AG10803 (cell line): ENCODE data around the gene TRA2B.

Experiments used
- DNase-seq: peaks from one replicate; pipeline ENCODE4 v3.0.0; 2010; ENCODE audit warnings: low read depth
- H3K4me3 ChIP-seq: 2 replicates; pipeline ENCODE4 v1.5.1; 2011; ENCODE audit warnings: mild to moderate bottlenecking, low read length, control low read depth
- TF ChIP-seq, protein P1 (sequence below): conservative IDR thresholded peaks from 2 replicates; pipeline ENCODE4 v1.5.1; 2011; ENCODE audit warnings: mild to moderate bottlenecking, low read length, control low read depth, inconsistent platforms

TRA2B gene

GRCh38 chr3:185896636-185897035 lies 41.2 kb downstream of the TRA2B start:
- TF ChIP-seq, protein P1, sequence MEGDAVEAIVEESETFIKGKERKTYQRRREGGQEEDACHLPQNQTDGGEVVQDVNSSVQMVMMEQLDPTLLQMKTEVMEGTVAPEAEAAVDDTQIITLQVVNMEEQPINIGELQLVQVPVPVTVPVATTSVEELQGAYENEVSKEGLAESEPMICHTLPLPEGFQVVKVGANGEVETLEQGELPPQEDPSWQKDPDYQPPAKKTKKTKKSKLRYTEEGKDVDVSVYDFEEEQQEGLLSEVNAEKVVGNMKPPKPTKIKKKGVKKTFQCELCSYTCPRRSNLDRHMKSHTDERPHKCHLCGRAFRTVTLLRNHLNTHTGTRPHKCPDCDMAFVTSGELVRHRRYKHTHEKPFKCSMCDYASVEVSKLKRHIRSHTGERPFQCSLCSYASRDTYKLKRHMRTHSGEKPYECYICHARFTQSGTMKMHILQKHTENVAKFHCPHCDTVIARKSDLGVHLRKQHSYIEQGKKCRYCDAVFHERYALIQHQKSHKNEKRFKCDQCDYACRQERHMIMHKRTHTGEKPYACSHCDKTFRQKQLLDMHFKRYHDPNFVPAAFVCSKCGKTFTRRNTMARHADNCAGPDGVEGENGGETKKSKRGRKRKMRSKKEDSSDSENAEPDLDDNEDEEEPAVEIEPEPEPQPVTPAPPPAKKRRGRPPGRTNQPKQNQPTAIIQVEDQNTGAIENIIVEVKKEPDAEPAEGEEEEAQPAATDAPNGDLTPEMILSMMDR = no peak
- no peak overlapping the region for H3K4me3 ChIP-seq
- no peak for DNase-seq

DNA sequence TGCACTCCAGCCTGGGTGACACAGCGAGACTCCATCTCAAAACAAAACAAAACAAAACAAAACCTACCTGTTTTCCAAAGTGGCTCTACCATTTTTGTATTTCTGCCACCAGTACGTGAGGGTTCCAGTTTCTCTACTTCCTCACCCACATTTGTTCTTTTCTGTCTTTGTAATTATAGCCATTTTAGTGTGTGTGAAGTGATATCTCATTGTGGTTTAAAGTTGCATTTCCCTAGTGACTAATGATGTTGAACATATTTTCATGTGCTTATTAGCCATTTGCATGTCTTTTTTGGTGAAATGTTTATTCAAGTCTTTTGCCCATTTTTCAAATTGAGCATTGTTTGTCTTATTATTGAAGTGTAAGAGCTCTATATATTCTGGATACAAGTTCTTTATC lies 50.7 kb downstream of the TRA2B start:
- DNase-seq = no peak
- TF ChIP-seq, protein P1 = no peak
- H3K4me3 ChIP-seq = no peak overlapping the region

DNA sequence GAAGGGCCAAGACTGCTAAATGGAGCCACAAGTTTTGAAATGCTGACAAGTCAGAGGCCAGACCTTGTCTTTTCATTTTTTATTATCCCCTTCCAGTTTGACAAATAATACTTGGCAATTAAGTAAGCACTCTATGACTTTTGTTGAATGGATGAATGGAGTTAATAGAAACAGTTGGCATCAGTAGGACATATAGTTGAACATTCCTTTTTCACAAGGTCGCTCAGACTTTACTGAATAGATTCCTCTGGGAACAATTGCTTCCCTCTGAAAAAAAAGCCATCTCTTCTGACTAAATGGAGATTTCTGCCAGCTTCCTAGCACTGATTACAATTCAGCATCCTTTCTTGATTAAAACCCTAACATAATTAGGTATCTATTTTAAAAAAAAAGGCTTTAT lies 53.2 kb downstream of the TRA2B start:
- DNase-seq = no peak
- TF ChIP-seq, protein P1 = no peak
- H3K4me3 ChIP-seq = no peak overlapping the region

GRCh38 chr3:185881926-185882325 lies 55.9 kb downstream of the TRA2B start:
- no peak for DNase-seq
- TF ChIP-seq, protein P1 = no peak
- no peak overlapping the region for H3K4me3 ChIP-seq

GRCh38 chr3:185880600-185880999 lies 57.2 kb downstream of the TRA2B start:
- TF ChIP-seq, protein P1 = no peak
- DNase-seq = no peak
- no peak overlapping the region for H3K4me3 ChIP-seq

DNA sequence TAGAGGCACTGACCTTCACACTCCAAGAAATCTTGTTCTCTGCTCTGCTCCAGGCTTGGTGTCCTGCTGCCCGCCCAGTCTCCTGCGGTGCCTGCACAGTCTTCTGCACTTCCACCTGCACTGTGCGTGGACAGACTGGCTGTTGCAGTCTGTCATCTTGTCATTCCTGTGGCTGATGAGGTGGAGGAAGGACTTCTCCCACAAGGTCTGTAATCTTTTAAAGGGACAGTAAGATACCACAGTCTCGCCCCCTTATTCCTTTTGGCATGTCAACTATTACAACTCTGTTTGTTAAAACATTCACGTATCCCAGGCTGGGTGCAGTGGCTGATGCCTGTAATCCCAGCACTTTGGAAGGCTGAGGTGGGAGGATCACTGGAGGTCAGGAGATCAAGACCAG lies 58.9 kb downstream of the TRA2B start:
- no peak for DNase-seq
- H3K4me3 ChIP-seq = no peak overlapping the region
- TF ChIP-seq, protein P1 = no peak

- H3K4me3 ChIP-seq = no peak overlapping the region
- TF ChIP-seq, protein P1 = no peak
- DNase-seq = no peak
Measured at GRCh38 chr3:185874119-185874518, 63.7 kb downstream of the TRA2B start.
